ENCODE data around the gene RHBDL2.

The RHBDL2 gene

GRCh38 chr1:38932571-38932970 lies 9.1 kb downstream of the RHBDL2 start:
- Histone ChIP-seq H4K20me1 (ENCODE audit: insufficient read depth, low read length) (no peaks in the 10 kb centered on the region), H3K4me2 (ENCODE audit: low read length) (no peak overlapping the region), H3K79me2 (ENCODE audit: insufficient read depth, low read length) (no peaks in the 10 kb centered on the region), H3F3A (ENCODE audit: insufficient read depth, low read length) (no peaks in the 10 kb centered on the region), H3K9ac (ENCODE audit: low read length) (no peak overlapping the region), H2AFZ (ENCODE audit: low read length) (no peak overlapping the region), H3K27ac (ENCODE audit: low read depth, low read length, poor library complexity, severe bottlenecking) (no peak overlapping the region), H3K9me2 (ENCODE audit: low read depth, low read length) (no peaks in the 10 kb centered on the region), H3K4me1 (ENCODE audit: insufficient read depth, low read length, severe bottlenecking) (no peaks in the 10 kb centered on the region), H3K4me3 (ENCODE audit: low read depth, low read length, poor library complexity, severe bottlenecking) (no peak overlapping the region), H3K9me3 (ENCODE audit: low read length) (no peaks in the 10 kb centered on the region), H3K36me3 (ENCODE audit: insufficient read depth, low read length) (no peaks in the 10 kb centered on the region), H3K27me3 (ENCODE audit: insufficient read depth, low read length) (peaks cover 4% of the 10 kb centered on the region; the same call in 1 of the 2 replicates)
- no peak for TF ChIP-seq CTCF (IDR thresholded peaks at IDR 0.05; ENCODE audit: low read length)
- TF ChIP-seq EZH2 (IDR thresholded peaks at IDR 0.05; ENCODE audit: borderline replicate concordance, low read length) = no peak

- Histone ChIP-seq H3K9me2 (ENCODE audit: low read depth, low read length) (no peaks in the 10 kb centered on the region), H3K27ac (ENCODE audit: low read depth, low read length, poor library complexity, severe bottlenecking) (no peak overlapping the region), H3K36me3 (ENCODE audit: insufficient read depth, low read length) (no peaks in the 10 kb centered on the region), H3K4me2 (ENCODE audit: low read length) (no peak overlapping the region), H3K4me1 (ENCODE audit: insufficient read depth, low read length, severe bottlenecking) (no peaks in the 10 kb centered on the region), H3F3A (ENCODE audit: insufficient read depth, low read length) (no peaks in the 10 kb centered on the region), H3K79me2 (ENCODE audit: insufficient read depth, low read length) (no peaks in the 10 kb centered on the region), H3K4me3 (ENCODE audit: low read depth, low read length, poor library complexity, severe bottlenecking) (no peak overlapping the region), H3K27me3 (ENCODE audit: insufficient read depth, low read length) (peaks cover 4% of the 10 kb centered on the region; the same call in 1 of the 2 replicates), H2AFZ (ENCODE audit: low read length) (no peak overlapping the region), H3K9ac (ENCODE audit: low read length) (no peak overlapping the region), H3K9me3 (ENCODE audit: low read length) (no peaks in the 10 kb centered on the region), H4K20me1 (ENCODE audit: insufficient read depth, low read length) (no peaks in the 10 kb centered on the region)
- TF ChIP-seq CTCF (IDR thresholded peaks at IDR 0.05; ENCODE audit: low read length) (no peak), EZH2 (IDR thresholded peaks at IDR 0.05; ENCODE audit: borderline replicate concordance, low read length) (no peak)
Measured at GRCh38 chr1:38929476-38929875, 12.2 kb downstream of the RHBDL2 start.

GRCh38 chr1:38929054-38929453 lies 12.6 kb downstream of the RHBDL2 start:
- H3K27ac ChIP-seq (ENCODE audit: low read depth, low read length, poor library complexity, severe bottlenecking) = no peak overlapping the region
- no peaks in the 10 kb centered on the region for H3K9me3 ChIP-seq (ENCODE audit: low read length)
- H3K4me2 ChIP-seq (ENCODE audit: low read length) = no peak overlapping the region
- no peaks in the 10 kb centered on the region for H4K20me1 ChIP-seq (ENCODE audit: insufficient read depth, low read length)
- no peak overlapping the region for H2AFZ ChIP-seq (ENCODE audit: low read length)
- no peak overlapping the region for H3K9ac ChIP-seq (ENCODE audit: low read length)
- TF ChIP-seq EZH2 (IDR thresholded peaks at IDR 0.05; ENCODE audit: borderline replicate concordance, low read length) (no peak), CTCF (IDR thresholded peaks at IDR 0.05; ENCODE audit: low read length) (no peak)
- peaks cover 4% of the 10 kb centered on the region; the same call in 1 of the 2 replicates for H3K27me3 ChIP-seq (ENCODE audit: insufficient read depth, low read length)
- H3K4me1 ChIP-seq (ENCODE audit: insufficient read depth, low read length, severe bottlenecking) = no peaks in the 10 kb centered on the region
- H3K4me3 ChIP-seq (ENCODE audit: low read depth, low read length, poor library complexity, severe bottlenecking) = no peak overlapping the region
- H3F3A ChIP-seq (ENCODE audit: insufficient read depth, low read length) = no peaks in the 10 kb centered on the region
- H3K9me2 ChIP-seq (ENCODE audit: low read depth, low read length) = no peaks in the 10 kb centered on the region
- H3K79me2 ChIP-seq (ENCODE audit: insufficient read depth, low read length) = no peaks in the 10 kb centered on the region
- H3K36me3 ChIP-seq (ENCODE audit: insufficient read depth, low read length) = no peaks in the 10 kb centered on the region
